GM19193 (cell line): ENCODE data around the gene POU2AF1.

Experiments used
- POLR2A ChIP-seq: IDR thresholded peaks from 4 replicates; pipeline ENCODE4 v1.6.1; 2011; ENCODE audit not compliant: insufficient read depth, insufficient read length; ENCODE audit errors: extremely low read depth

POU2AF1 gene

DNA sequence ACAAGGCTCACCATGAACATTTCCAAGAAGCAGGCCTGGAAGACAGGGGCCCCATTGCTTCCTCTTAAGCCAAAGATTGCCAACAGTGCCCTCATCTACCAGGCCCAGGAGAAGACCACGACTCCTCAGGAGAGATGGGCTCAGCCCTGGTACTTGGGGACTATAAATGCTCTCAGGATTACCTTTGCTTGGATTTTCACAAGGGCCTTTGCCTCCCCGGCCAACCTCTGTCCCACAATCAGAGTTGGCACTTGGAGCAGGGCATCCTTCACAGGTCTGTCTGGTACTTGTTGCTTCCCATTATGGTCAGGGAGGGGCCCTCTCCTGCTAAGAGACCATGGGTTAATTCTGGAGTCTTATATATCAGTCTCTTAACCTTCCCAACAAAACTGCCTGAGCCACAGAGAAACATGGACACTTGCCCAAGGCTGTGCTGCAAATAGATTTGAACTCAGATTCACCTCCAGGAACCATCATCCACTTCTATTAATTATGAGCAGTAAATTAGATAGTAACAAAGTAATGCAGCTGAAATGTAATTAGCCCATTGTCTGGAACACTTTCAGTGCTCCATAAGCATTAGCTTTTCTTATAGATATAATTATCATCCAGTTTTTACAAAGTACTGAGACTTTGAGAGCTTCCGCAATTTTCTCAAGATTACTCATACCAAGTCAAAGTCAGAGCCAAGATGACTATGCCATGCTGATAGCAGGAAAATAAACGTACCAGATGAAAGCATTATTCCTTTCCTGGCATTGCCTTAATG lies 47.2 kb downstream of the POU2AF1 start:
- TF ChIP-seq POLR2A: no peak

DNA sequence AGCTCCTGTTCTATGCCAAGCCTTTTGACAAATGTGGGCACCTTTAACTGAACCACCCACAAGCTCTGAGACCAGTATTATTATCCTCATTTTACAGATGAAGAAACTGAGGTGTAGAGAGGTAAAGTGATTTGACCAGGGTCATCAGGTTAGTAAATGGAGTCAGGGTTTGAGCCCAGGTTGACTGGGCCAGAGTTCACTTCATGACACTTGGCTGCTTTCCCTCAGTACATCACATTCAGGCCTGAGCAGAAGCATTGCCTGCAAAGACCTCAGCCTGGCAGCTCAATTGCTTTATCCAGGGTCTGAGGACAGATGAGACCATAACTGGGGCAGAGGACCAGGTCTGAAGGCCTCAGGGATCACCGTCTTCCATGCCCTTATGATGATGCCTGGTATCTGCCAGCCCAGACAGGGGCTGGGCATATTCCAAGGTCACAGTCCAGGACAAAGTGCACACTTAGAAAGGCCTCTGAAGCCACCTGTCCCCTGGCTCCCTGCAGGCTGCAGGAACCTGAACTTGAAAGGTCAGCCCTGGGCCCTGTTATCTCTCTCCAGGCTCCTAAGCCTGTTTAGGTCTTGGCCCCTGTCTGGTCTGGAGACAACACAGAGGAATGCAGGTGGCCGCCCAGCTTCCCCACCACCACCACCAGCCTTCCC lies 48.7 kb downstream of the POU2AF1 start:
- TF ChIP-seq POLR2A: no peak

DNA sequence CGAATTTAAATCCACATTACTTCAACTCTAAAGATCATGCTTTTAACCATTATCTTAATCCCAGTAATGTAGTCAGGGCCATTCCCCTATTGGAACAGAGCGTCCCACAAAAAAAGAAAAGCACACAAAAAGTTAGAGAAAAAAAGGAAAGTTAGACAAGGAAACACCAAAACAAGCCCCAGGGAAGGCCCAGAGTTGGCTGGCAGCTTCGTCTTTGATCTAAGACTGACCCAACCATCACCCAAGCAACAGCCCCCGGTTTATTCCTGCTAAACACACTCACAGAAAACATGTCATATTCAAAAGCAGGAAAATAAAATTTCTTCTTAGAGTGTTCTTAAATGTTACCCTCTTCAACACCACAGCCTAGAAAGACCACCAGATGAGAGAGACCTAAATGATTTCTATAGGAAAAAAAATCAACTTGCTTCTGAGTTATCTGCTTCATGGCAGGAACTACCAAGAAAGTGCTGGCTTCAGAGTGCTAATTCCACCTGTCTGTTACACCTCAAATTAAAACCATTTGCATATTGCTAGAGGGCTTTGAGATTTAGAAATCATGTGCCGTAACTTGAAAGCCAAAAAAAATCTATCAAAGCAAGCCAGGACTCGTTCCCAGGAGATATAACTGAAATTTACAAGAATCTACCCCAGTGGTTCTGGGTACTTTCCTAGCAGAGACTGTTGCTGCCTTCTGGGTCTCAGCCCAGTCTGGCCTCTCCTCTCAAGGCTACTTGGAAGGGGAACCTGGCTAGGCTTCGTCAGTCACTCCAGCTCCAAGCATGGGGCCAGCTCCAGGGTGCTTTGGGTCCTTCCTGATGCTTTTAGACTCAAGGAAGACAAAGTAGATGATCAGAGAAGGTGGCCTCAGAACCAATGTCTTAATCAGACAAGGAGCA lies 49.5 kb downstream of the POU2AF1 start:
- TF ChIP-seq POLR2A: no peak

DNA sequence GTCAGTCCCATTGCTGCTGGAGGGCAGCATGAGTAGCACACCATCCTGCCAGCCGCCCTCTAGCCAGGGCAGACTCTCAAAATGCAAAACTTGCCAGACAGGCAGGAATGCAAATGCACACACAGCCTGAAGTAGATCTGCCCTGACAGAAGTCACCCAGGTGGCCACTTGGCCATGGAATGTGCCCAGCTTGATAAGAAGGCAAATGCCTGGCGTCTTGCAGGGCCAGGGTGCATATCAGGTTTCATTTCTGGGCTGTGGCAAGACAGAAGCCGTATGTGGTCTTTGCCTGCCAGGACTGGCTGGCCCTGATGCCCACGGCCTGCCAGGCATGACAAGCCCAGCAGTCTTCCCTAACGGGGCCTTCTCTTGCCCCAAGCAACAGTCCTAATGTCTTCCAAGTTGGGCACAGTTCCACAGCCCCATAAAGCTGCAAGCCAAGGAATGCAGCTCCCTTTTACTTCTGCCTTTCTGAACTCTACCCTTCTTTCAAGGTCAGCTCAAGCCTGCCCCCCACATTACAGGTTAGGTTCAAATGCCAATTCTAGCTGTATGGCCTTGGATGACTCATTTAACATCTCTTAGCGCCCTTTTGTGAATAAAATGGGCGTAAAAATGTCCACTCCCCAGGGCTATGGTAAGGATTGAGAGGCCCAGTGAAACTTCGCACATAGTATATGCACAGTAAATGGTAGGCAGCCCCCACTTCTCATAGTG lies 51.0 kb downstream of the POU2AF1 start:
- TF ChIP-seq POLR2A: no peak

DNA sequence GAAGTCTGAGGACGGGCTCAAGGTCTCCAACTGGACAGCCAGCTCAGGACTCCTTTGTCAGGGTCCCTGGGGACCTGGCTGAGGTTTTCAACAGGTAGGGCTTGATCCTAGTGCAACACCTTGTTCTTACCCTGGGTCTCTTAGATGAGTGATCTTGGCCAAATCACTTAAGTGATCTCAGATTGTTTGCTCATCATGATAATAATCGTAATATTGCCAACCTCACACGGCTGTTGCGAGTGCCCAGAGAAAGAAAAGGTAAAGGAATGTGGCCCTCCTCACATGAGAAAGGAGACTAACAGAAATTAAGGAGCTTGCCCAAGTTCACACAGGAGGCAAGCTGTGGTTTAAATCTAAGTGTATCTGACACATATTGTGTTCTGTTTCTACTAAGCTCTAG lies 52.3 kb downstream of the POU2AF1 start:
- TF ChIP-seq POLR2A: no peak

DNA sequence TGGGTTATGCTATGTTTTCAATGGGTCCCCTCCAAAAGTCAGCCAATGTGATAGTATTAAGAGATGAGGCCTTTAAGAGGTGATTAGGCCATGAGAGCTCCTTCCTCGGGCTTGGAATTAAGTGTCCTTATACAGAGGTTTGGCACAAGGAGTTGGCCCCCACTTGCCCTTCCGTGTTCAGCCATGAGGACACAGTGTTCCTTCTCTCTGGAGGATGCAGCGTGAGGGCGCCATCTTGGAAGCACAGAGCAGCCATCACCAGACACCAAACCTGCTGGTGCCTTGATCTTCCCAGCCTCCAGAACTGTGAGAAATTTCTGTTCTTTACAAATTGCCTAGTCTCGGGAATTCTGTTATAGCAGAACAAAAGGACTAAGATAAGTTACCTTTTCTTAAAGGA lies 53.8 kb downstream of the POU2AF1 start:
- TF ChIP-seq POLR2A: no peak

DNA sequence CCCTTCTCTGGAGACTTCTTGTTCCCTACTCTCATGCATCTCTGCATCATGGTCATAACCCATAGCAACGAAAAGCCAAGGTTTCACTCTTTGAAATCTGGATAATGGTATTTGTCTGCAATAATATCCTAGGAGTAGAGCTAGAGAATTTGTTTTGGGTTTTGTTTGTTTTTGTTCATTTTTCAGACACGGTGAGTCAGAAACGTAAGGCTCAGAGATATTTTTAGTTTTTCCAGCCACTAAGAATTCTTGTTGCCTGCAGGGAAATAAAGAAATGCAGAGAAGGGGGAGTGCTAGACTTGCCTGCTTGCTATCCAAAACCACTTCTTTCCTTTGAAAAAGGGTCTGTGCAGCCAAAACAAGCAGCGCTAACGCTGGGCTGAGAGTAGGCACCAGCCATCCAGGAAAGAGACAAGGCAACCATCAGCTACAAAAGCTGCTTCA lies 54.8 kb downstream of the POU2AF1 start:
- no peak for TF ChIP-seq POLR2A

DNA sequence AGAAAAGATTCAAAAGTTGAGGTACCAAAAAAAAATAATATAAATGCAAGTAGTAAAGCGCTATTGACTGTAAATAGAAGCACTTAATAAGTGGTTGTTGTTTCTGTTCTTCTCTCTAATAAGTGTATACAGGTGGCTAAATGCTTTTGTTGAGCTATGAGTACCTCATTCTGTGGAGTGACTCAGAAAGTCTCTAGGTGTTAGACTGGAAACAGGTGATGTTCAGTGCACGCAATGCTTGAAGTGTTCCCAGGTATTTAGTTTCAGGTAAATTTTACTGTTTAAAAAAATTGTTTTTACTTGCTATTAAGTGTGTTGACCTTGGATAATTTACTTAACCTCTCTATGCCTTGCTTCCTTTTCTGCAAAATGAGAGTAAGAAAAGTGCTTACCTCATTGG lies 56.5 kb downstream of the POU2AF1 start:
- TF ChIP-seq POLR2A: no peak

DNA sequence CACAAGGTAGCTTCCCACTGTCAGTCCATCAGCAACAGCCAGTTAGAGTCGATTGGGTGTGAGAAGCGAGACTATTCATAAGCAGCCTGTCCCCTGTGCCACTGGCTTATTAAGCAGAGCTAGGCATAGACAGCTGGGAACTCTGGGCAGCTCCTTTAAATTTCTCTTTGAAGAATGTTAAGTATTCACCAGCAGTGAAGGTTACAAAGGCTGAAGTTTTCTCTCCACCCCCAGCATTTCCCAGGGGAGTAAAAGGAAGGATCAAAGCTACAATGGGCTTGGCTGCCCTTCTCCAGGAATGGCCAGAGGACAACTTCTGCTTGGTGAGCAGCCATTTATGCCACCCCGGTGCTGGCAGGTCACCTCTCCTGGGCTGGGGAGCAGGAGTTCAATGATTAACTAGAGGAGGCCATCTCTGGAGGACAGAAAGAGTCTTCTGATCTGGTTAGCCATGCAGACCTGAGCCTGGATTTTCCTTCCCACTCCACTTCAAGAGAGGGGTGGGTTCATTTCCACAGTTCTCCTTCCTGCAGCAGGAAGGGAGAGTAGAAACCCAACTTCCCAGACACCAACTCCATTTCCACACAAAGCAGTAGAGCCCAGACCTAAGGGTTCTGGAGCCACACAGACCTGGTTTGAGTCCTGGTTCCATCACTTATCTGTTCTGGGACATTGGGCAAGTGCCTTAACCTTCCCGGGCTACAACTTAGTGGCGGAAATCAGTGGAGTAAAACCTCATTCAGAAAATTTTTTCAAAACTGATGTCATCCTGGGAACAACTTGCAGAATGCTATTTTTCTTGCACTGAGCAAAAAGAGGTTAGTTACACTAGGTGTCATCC lies 58.1 kb downstream of the POU2AF1 start:
- TF ChIP-seq POLR2A: no peak

DNA sequence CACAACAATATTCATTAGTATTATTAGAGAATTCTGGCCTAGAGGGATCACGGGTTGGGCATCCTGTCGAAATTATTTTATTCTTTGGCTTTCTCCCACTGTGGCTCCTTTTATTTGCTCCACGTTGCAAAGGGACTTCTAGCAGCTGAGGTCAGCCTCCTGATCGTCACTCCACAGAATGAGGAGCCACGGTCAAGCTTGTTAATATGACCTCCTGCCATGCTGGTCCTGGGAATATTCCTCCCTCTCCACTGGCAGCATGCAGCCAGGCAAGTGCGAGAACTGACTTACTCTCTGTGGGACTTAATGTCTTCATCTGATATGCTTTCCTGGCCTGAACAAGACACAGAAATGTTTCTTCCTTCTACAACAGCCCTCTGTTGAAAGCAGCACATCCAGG lies 59.8 kb downstream of the POU2AF1 start:
- TF ChIP-seq POLR2A: no peak

DNA sequence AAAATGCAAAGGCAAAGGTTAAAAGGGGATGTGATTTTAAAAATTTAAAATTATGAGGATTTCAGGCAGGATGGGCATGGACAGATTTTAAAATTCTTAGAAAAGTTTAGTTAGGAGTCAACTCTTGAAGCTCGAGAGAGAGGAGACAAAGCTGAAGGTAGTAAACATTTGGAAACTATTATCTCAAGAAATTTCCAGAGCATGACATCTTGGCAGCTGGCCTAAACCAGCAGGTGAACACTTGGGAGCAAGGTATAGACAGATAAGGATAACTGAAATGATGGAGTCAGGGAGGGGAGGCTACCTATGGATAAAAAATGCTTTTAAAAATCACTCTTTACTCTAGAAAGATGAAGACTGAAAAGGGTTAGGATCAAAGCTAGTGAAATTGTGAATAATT lies 67.0 kb downstream of the POU2AF1 start:
- TF ChIP-seq POLR2A: no peak

DNA sequence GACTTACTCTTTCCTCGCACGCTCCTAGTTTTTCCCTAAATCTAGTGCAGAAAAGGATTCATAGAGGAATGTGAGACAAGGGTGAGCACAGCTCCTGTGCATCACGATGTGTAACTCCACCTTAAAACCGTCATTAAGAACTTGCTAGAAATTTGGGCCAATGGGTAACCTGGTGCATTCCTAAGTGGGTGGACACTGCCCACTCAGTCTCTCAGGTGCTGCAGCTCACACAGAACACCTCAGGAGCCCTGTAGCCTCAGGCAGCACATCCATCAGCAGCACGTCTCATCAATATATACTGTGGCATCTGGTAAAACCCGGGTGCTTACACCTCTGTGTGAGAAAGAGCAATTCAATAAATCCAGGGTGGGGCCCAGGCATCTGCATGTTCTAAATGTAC lies 68.4 kb downstream of the POU2AF1 start:
- no peak for TF ChIP-seq POLR2A

DNA sequence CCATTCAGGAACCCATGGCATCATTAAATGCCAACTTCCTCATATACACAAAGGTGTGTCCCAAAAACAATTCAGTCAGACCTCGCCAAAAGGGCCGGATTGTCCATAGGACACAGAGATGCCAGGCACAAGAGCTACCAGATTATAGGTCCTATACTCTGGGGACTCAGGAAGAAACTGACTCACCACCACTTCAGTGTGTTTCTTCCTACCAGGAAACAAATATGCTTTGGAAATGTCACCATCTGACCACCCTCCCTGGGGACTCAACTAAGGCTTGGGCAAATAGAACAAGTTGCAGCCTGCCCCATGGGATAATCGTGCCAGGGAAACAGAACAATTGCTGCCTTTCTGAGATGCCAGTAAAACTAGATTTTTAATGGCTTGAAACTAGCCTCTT lies 69.0 kb downstream of the POU2AF1 start:
- TF ChIP-seq POLR2A: no peak
